B cell (primary cell): ENCODE results near the gene ANKRD10. TPM values are rescaled to one million over a fixed set of nuclear protein-coding genes. Genes with fewer than 3 reads are reported as not detected.

Experiments
- ATAC-seq: fragments of 200-7000 bp; cut with Tn5 transposase; one replicate; pipeline ENCODE4 v1.10.0; 2021; ENCODE audit warnings: low read depth, mild to moderate bottlenecking, moderate number of reproducible peaks, moderate library complexity
- CTCF ChIA-PET: fragments of 350-600 bp; sonication (Branson Sonifier 250); formaldehyde crosslinking; loops from one replicate; lab custom pipeline; 2021; ENCODE audit warnings: antibody characterized with exemption, inconsistent platforms; lab: Charles Lee
- POLR2A ChIA-PET: fragments of 350-600 bp; sonication (Branson Sonifier 250); formaldehyde crosslinking; loops from one replicate; lab custom pipeline; 2021; ENCODE audit warnings: antibody characterized with exemption; lab: Charles Lee
- DNase-seq: peaks from one replicate; pipeline ENCODE4 v3.0.0; 2013
- H2AFZ ChIP-seq: 2 replicates; pipeline ENCODE4 v1.6.1; 2012; ENCODE audit warnings: mild to moderate bottlenecking, low read depth, low read length; ENCODE audit not compliant: insufficient read depth, poor library complexity, severe bottlenecking
- H3K27ac ChIP-seq, 2 donors: 1 replicate in 1 of 2; 2 replicates in 1 of 2; pipeline ENCODE4 v1.5.1; 2012 to 2013; ENCODE audit warnings: low read length in 2 of 2, mild to moderate bottlenecking in 2 of 2, moderate library complexity in 1 of 2
- H3K27me3 ChIP-seq, 4 experiments: fragments of 200-600 bp in 1 of 4; sonication (generic) in 1 of 4; replicated peaks in 1 of 4; 1 replicate in 2 of 4; 2 replicates in 2 of 4; pipeline versions ENCODE4 v1.6.1 to v1.7.0; 2013 to 2016; ENCODE audit warnings: low read length in 3 of 4, mild to moderate bottlenecking in 2 of 4, mixed read lengths in 1 of 4, moderate library complexity in 1 of 4; ENCODE audit not compliant: insufficient read depth in 4 of 4, control insufficient read depth in 3 of 4; ENCODE audit errors: control extremely low read depth in 1 of 4
- H3K36me3 ChIP-seq, 2 experiments: replicated peaks in 1 of 2; 1 replicate in 1 of 2; 2 replicates in 1 of 2; pipeline versions ENCODE4 v1.6.1 to v1.7.1; 2013; ENCODE audit warnings: low read length in 1 of 2; ENCODE audit not compliant: insufficient read depth in 2 of 2, control insufficient read depth in 1 of 2; ENCODE audit errors: control extremely low read depth in 1 of 2, extremely low read depth in 1 of 2
- H3K4me1 ChIP-seq, 2 donors: fragments of 200-600 bp in 1 of 2; sonication (generic) in 1 of 2; 1 replicate in 1 of 2; 2 replicates in 1 of 2; pipeline versions ENCODE4 v1.5.1 to v1.6.1; 2013 to 2017; ENCODE audit warnings: low read length in 2 of 2; ENCODE audit not compliant: control insufficient read depth in 2 of 2, insufficient read depth in 2 of 2
- H3K4me2 ChIP-seq: replicated peaks from 2 replicates; pipeline ENCODE3; 2012; ENCODE audit warnings: mild to moderate bottlenecking, low read depth, low read length; ENCODE audit not compliant: poor library complexity, severe bottlenecking
- H3K4me3 ChIP-seq, 5 experiments: fragments of 200-600 bp in 1 of 5; sonication (generic) in 1 of 5; 1 replicate in 3 of 5; 2 replicates in 2 of 5; pipeline versions ENCODE4 v1.5.1 to v1.7.0; 2011 to 2016; ENCODE audit warnings: low read length in 4 of 5, mild to moderate bottlenecking in 4 of 5, low read depth in 2 of 5, control low read depth in 1 of 5, moderate library complexity in 1 of 5; ENCODE audit not compliant: insufficient read depth in 1 of 5; ENCODE audit errors: control extremely low read depth in 1 of 5, extremely low read depth in 1 of 5
- H3K79me2 ChIP-seq: fragments of 200-600 bp; sonication (generic); one replicate; pipeline ENCODE4 v1.6.0; 2016; ENCODE audit warnings: low read length; ENCODE audit not compliant: control insufficient read depth, insufficient read depth
- H3K9ac ChIP-seq: fragments of 200-600 bp; sonication (generic); 2 replicates; pipeline ENCODE4 v1.6.1; 2017; ENCODE audit warnings: mild to moderate bottlenecking, low read length, moderate library complexity
- H3K9me3 ChIP-seq, 3 donors: one replicate each; pipeline versions ENCODE4 v1.6.1 to v1.7.1; 2013; ENCODE audit warnings: low read length in 2 of 3; ENCODE audit not compliant: control insufficient read depth in 2 of 3, insufficient read depth in 1 of 3; ENCODE audit errors: control extremely low read depth in 1 of 3
- H4K20me1 ChIP-seq: 2 replicates; pipeline ENCODE4 v1.6.0; 2012; ENCODE audit warnings: mild to moderate bottlenecking, low read length; ENCODE audit not compliant: insufficient read depth, control insufficient read depth, poor library complexity, severe bottlenecking
- H3K27ac Mint-ChIP-seq: one replicate; pipeline ENCODE4 v1.8.0; 2021; ENCODE audit warnings: mixed read lengths
- H3K27me3 Mint-ChIP-seq: one replicate; pipeline ENCODE4 v1.8.0; 2021; ENCODE audit warnings: mixed read lengths
- H3K4me1 Mint-ChIP-seq: one replicate; pipeline ENCODE4 v1.8.0; 2021; ENCODE audit warnings: mixed read lengths
- H3K4me3 Mint-ChIP-seq: one replicate; pipeline ENCODE4 v1.8.0; 2021; ENCODE audit warnings: mixed read lengths
- H3K9me3 Mint-ChIP-seq: one replicate; pipeline ENCODE4 v1.8.0; 2022; ENCODE audit warnings: mixed read lengths; ENCODE audit not compliant: insufficient read depth
- EZH2 ChIP-seq: IDR thresholded peaks from 2 replicates; pipeline ENCODE4 v1.6.1; 2012; ENCODE audit warnings: borderline replicate concordance, low read depth, mild to moderate bottlenecking, moderate library complexity, low read length; ENCODE audit not compliant: insufficient read depth, poor library complexity, severe bottlenecking
- WGBS: methylation state at CpG from one replicate; pipeline ENCODE4 v1.1.5; 2013; ENCODE audit warnings: missing lambda C conversion rate; ENCODE audit not compliant: insufficient coverage; 5-methylcytosine and 5-hydroxymethylcytosine counted together
- intact Hi-C: fragments of 100-400 bp; cut with micrococcal nuclease; formaldehyde crosslinking; loops from one replicate; pipeline ENCODE4 v1.10.0; 2022
- polyA plus RNA-seq: library from polyadenylated mRNA; depleted of rRNA; stranded (reverse); fragments of >200 nt; gene quantifications from 2 replicates; pipeline ENCODE4 v1.2.3, GENCODE V29; 2012
- total RNA-seq, 2 donors: library from RNA; stranded (reverse); fragments of 120-200 nt in 1 of 2; gene quantifications; 1 replicate in 1 of 2; 2 replicates in 1 of 2; pipeline versions ENCODE4 v1.2.3 to v1.2.4, GENCODE V29; 2013 to 2022
- TF ChIP-seq, protein P1 (sequence below): fragments of 200-600 bp; IDR thresholded peaks from one replicate; pipeline ENCODE4 v1.8.0; 2022; ENCODE audit warnings: antibody characterized with exemption, mild to moderate bottlenecking

ANKRD10 gene
- total and polyA plus RNA-seq, 2 donors (not counting 1 experiment from before 2014, with no cell fraction given): 142 to 256 TPM

DNA sequence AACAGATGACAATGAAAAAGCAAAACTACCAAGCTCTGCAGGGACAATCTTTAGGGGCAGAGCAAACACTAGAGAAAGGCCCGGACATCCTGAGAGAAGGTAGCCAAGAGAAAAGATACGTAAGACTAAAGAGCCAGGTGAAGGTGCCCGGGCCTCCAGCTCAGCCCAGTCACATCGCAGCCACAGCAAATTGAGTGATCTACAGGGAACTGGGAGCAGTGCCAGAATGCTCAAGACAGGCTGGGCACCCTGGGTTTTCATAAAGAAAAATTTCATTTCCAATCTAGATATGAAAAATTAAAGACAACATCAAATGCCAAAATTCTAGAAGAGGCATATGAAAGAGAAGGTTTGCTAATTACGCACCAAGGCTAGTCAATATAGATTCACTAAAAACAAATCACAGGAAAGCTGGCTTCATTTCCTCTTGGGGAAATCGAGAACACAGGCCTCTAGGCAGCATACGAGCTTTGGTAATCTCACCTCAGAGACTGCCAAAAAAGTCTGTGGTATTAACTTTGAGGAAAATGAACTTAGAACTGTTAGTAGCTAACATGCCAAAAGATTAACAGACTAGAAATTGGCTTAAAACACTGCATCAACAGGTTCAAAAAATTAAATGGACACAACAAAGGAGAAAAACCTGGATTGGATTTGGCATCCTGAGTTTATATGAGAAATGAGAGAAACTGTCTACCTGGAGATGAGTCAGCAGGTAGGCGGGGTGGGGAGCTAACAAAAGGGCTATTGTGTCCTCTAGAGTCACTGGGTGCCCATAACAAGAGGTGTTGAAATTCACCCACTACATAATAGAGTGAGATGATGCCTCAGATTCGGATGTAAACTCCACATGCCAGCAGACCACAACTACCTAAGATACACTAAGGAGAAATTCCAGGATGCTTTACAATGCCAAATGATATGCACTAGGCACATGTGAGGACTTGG, 6.6 kb downstream of the ANKRD10 start:
- peaks cover 86% of the 10 kb centered on the region for H3K79me2 ChIP-seq
- CTCF ChIA-PET: no interaction called here
- H2AFZ ChIP-seq: no peak overlapping the region
- ATAC-seq (no peak), DNase-seq (no peak)
- Mint-ChIP-seq H3K4me3 (no peak overlapping the region), H3K27me3 (no peaks in the 10 kb centered on the region), H3K9me3 (no peaks in the 10 kb centered on the region), H3K4me1 (peaks cover 58% of the 10 kb centered on the region), H3K27ac (no peak overlapping the region)
- 100% methylated on average over 3 of the region's 9 CpGs for WGBS
- no peaks in the 10 kb centered on the region for H3K27me3 ChIP-seq
- H3K4me3 ChIP-seq: no peak overlapping the region
- peaks cover 2 to 61% of the 10 kb centered on the region in 2 experiments for H3K36me3 ChIP-seq
- no peak overlapping the region for H3K9ac ChIP-seq
- TF ChIP-seq, protein P1, sequence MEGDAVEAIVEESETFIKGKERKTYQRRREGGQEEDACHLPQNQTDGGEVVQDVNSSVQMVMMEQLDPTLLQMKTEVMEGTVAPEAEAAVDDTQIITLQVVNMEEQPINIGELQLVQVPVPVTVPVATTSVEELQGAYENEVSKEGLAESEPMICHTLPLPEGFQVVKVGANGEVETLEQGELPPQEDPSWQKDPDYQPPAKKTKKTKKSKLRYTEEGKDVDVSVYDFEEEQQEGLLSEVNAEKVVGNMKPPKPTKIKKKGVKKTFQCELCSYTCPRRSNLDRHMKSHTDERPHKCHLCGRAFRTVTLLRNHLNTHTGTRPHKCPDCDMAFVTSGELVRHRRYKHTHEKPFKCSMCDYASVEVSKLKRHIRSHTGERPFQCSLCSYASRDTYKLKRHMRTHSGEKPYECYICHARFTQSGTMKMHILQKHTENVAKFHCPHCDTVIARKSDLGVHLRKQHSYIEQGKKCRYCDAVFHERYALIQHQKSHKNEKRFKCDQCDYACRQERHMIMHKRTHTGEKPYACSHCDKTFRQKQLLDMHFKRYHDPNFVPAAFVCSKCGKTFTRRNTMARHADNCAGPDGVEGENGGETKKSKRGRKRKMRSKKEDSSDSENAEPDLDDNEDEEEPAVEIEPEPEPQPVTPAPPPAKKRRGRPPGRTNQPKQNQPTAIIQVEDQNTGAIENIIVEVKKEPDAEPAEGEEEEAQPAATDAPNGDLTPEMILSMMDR: no peak
- TF ChIP-seq EZH2: no peak
- H3K4me2 ChIP-seq: no peak overlapping the region
- peaks cover 15 to 21% of the 10 kb centered on the region in 2 donors for H3K4me1 ChIP-seq
- H4K20me1 ChIP-seq: peaks cover 89% of the 10 kb centered on the region
- H3K9me3 ChIP-seq: no peaks in the 10 kb centered on the region
- POLR2A ChIA-PET: no interaction called here
- intact Hi-C loops: no loop called here
- no peak overlapping the region for H3K27ac ChIP-seq

DNA sequence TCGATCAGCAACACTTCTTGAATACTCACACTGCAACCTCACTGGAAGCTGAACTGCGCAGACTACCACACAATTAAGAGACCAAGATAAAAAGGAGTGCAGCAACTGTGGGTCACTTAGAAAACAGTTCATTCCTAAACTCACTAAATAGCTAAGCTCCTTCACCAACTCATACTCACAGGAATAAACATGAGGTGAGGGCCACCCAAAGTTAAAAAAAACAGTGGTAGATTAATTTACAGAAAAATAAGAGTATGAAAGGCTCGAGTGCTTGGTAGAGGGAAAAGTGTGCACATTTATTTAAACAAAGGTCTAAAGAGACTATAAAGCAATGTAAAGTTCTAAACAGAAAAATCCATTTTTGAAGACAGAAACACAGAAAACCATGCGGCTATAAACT, 7.6 kb downstream of the ANKRD10 start:
- H3K36me3 ChIP-seq: peaks cover 3 to 69% of the 10 kb centered on the region in 2 experiments
- ATAC-seq: no peak
- CTCF ChIA-PET: no interaction called here
- Mint-ChIP-seq H3K9me3 (no peaks in the 10 kb centered on the region), H3K27me3 (no peaks in the 10 kb centered on the region), H3K4me3 (no peak overlapping the region), H3K4me1 (peaks cover 50% of the 10 kb centered on the region), H3K27ac (no peak overlapping the region)
- TF ChIP-seq EZH2: no peak
- TF ChIP-seq, protein P1: no peak
- H3K27me3 ChIP-seq: no peaks in the 10 kb centered on the region
- peaks cover 84% of the 10 kb centered on the region for H4K20me1 ChIP-seq
- peaks cover 79% of the 10 kb centered on the region for H3K79me2 ChIP-seq
- POLR2A ChIA-PET: no interaction called here
- no peak overlapping the region for H3K4me3 ChIP-seq
- no peak overlapping the region for H3K27ac ChIP-seq
- H3K9me3 ChIP-seq: no peaks in the 10 kb centered on the region
- H3K4me2 ChIP-seq: no peak overlapping the region
- no peak overlapping the region for H3K9ac ChIP-seq
- intact Hi-C loops: no loop called here
- H3K4me1 ChIP-seq: peaks cover 6 to 12% of the 10 kb centered on the region in 2 donors
- DNase-seq: no peak
- WGBS: no CpG with 5 or more reads among the region's 4 CpGs
- H2AFZ ChIP-seq: no peak overlapping the region
